DND-41 (cell line): ENCODE measurements around the gene TMCO4.

Experiments used
- ATAC-seq: fragments of 200-7000 bp; cut with Tn5 transposase; 3 replicates; pipeline ENCODE4 v1.9.1; 2021; ENCODE audit warnings: low read depth; ENCODE audit not compliant: insufficient read depth
- DNase-seq: peaks from one replicate; pipeline ENCODE4 v3.0.0-alpha.2; 2020
- H2AFZ ChIP-seq: 2 replicates; pipeline ENCODE4 v1.6.0; 2012; ENCODE audit warnings: low read depth, low read length
- H3K27ac ChIP-seq: 2 replicates; pipeline ENCODE4 v1.5.1; 2012; ENCODE audit warnings: low read length, inconsistent platforms
- H3K27me3 ChIP-seq: fragments of 200-600 bp; sonication (generic); 2 replicates; pipeline ENCODE4 v1.6.0; 2012; ENCODE audit warnings: low read length, mild to moderate bottlenecking, inconsistent platforms; ENCODE audit not compliant: insufficient read depth, poor library complexity
- H3K36me3 ChIP-seq: 2 replicates; pipeline ENCODE4 v1.5.1; 2012; ENCODE audit warnings: low read length, inconsistent platforms; ENCODE audit not compliant: insufficient read depth
- H3K4me1 ChIP-seq: 2 replicates; pipeline ENCODE4 v1.5.1; 2012; ENCODE audit warnings: mild to moderate bottlenecking, low read length; ENCODE audit not compliant: insufficient read depth
- H3K4me2 ChIP-seq: 2 replicates; pipeline ENCODE4 v1.6.0; 2012; ENCODE audit warnings: mild to moderate bottlenecking, moderate library complexity, low read length, inconsistent platforms; ENCODE audit not compliant: insufficient read depth
- H3K4me3 ChIP-seq, 2 experiments: fragments of 200-600 bp in 1 of 2; shearing (Covaris generic) in 1 of 2; 2 replicates each; pipeline ENCODE4 v1.5.1; 2012 to 2016; ENCODE audit warnings: inconsistent platforms in 2 of 2, low read length in 2 of 2, mild to moderate bottlenecking in 2 of 2, low read depth in 1 of 2, moderate library complexity in 1 of 2
- H3K79me2 ChIP-seq: 2 replicates; pipeline ENCODE4 v1.6.0; 2012; ENCODE audit warnings: low read length, inconsistent platforms; ENCODE audit not compliant: insufficient read depth
- H3K9ac ChIP-seq: 2 replicates; pipeline ENCODE4 v1.6.0; 2012; ENCODE audit warnings: low read depth, mild to moderate bottlenecking, inconsistent platforms, low read length, moderate library complexity
- H3K9me3 ChIP-seq: 2 replicates; pipeline ENCODE4 v1.5.1; 2012; ENCODE audit warnings: low read length, moderate library complexity, mild to moderate bottlenecking, inconsistent platforms; ENCODE audit not compliant: insufficient read depth, severe bottlenecking
- H4K20me1 ChIP-seq: 2 replicates; pipeline ENCODE4 v1.6.0; 2012; ENCODE audit warnings: low read length; ENCODE audit not compliant: insufficient read depth
- EZH2 ChIP-seq: IDR thresholded peaks from 3 replicates; pipeline ENCODE4 v1.6.1; 2012; ENCODE audit warnings: borderline replicate concordance, low read depth, mild to moderate bottlenecking, moderate library complexity, low read length, inconsistent platforms; ENCODE audit not compliant: severe bottlenecking
- TF ChIP-seq, protein P1 (sequence below): IDR thresholded peaks from 2 replicates; pipeline ENCODE4 v1.5.1; 2012; ENCODE audit warnings: borderline replicate concordance, low read length, moderate library complexity, mild to moderate bottlenecking; ENCODE audit not compliant: poor library complexity, severe bottlenecking; ENCODE audit errors: extremely low read depth

The TMCO4 gene

DNA sequence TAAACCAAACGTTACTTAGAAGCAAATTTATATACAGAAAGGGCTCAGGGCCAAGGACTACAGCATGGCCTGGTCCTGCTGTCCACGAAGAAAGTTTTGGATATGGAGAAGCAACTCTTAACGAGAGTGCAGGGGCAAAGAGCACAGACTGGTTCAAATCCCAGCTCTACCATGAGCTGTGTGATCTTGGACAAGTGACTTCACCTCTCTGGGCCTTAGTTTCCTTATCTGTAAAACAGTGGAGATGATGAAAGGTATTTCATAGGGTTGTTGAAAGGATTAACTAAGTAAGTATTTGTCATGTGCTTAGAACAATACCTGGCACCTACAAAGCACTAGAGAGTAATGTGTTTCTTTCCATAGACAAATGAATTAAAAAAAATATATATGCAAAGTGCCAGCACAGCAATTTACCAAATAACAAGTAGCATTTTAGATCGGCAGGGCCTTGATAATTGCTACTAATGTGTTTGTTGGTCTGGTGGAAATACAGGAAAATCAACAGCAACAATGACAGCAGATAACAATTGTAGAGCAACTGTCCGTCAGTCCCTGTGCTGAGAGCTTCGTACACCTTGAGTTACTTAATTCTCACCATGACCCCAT lies 25.4 kb downstream of the TMCO4 start:
- no peak overlapping the region for H3K27ac ChIP-seq
- no peaks in the 10 kb centered on the region for H3K36me3 ChIP-seq
- no peaks in the 10 kb centered on the region for H3K4me1 ChIP-seq
- no peaks in the 10 kb centered on the region for H3K27me3 ChIP-seq
- ATAC-seq (no peak), DNase-seq (no peak)
- H3K79me2 ChIP-seq: no peaks in the 10 kb centered on the region
- no peak overlapping the region for H3K4me2 ChIP-seq
- no peaks in the 10 kb centered on the region for H3K9me3 ChIP-seq
- no peak overlapping the region for H3K9ac ChIP-seq
- TF ChIP-seq EZH2: no peak
- TF ChIP-seq, protein P1, sequence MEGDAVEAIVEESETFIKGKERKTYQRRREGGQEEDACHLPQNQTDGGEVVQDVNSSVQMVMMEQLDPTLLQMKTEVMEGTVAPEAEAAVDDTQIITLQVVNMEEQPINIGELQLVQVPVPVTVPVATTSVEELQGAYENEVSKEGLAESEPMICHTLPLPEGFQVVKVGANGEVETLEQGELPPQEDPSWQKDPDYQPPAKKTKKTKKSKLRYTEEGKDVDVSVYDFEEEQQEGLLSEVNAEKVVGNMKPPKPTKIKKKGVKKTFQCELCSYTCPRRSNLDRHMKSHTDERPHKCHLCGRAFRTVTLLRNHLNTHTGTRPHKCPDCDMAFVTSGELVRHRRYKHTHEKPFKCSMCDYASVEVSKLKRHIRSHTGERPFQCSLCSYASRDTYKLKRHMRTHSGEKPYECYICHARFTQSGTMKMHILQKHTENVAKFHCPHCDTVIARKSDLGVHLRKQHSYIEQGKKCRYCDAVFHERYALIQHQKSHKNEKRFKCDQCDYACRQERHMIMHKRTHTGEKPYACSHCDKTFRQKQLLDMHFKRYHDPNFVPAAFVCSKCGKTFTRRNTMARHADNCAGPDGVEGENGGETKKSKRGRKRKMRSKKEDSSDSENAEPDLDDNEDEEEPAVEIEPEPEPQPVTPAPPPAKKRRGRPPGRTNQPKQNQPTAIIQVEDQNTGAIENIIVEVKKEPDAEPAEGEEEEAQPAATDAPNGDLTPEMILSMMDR: no peak
- H3K4me3 ChIP-seq: no peak overlapping the region
- no peaks in the 10 kb centered on the region for H4K20me1 ChIP-seq
- H2AFZ ChIP-seq: no peak overlapping the region

DNA sequence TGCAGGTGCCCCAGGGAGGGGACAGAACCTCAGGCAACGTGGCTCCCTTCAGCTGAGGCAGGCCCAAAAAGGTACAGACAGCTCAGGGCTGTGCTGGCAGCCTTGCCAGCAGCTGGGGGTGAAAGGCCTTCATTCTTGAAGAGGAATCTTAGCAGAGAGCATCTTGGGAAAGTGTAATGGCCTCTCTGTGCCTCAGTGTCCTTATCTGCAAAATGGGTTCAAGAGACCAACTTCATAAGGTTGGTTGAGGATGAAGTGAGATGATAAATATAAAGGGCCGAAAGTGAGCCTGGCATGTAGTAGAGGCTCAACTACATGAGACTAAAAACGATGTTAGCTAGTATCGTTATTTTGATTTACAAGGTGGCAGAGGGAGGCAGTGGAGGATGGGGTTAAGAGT lies 26.2 kb downstream of the TMCO4 start:
- H3K9me3 ChIP-seq: no peaks in the 10 kb centered on the region
- no peak overlapping the region for H3K4me3 ChIP-seq
- no peak overlapping the region for H3K9ac ChIP-seq
- H3K27me3 ChIP-seq: no peaks in the 10 kb centered on the region
- TF ChIP-seq, protein P1: no peak
- TF ChIP-seq EZH2: no peak
- H4K20me1 ChIP-seq: no peaks in the 10 kb centered on the region
- no peak overlapping the region for H3K27ac ChIP-seq
- H2AFZ ChIP-seq: no peak overlapping the region
- ATAC-seq: no peak
- no peaks in the 10 kb centered on the region for H3K36me3 ChIP-seq
- H3K79me2 ChIP-seq: no peaks in the 10 kb centered on the region
- no peaks in the 10 kb centered on the region for H3K4me1 ChIP-seq
- no peak for DNase-seq
- no peak overlapping the region for H3K4me2 ChIP-seq

DNA sequence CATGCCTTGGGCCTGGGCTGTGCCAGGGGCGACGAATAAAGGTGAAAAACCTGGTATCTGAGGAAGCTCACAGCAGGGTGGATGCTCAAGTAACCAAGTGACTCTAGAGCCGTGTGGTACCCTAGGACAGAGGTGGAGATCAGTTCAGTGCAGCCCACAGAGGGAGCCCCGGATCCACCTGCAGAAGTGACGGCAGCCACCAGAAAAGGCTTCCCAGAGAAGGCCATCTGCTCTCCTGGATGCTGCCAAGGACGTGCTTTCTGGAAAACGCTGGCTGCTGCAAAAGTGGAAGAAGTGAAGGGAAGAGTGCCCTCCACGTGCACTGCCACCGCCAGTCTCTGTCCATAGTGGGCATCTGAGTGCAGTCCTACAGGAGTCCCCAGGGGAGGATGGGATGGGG lies 27.7 kb downstream of the TMCO4 start:
- no peaks in the 10 kb centered on the region for H3K4me1 ChIP-seq
- H3K79me2 ChIP-seq: no peaks in the 10 kb centered on the region
- no peak for DNase-seq

More for the DNA sequence above, 27.7 kb downstream of the TMCO4 start:
- no peaks in the 10 kb centered on the region for H3K27me3 ChIP-seq
- no peak overlapping the region for H3K4me3 ChIP-seq
- H3K27ac ChIP-seq: no peak overlapping the region
- no peak for ATAC-seq
- H2AFZ ChIP-seq: no peak overlapping the region
- no peaks in the 10 kb centered on the region for H4K20me1 ChIP-seq
- no peaks in the 10 kb centered on the region for H3K36me3 ChIP-seq
- no peaks in the 10 kb centered on the region for H3K9me3 ChIP-seq
- H3K9ac ChIP-seq: no peak overlapping the region
- no peak overlapping the region for H3K4me2 ChIP-seq
- TF ChIP-seq, protein P1: no peak
- no peak for TF ChIP-seq EZH2
